Astrocyte (in vitro differentiated cells and primary cell): ENCODE results near the gene VWA8. TPM values are rescaled to one million over a fixed set of nuclear protein-coding genes. Genes with fewer than 3 reads are reported as not detected.

Experiments used
- DNase-seq: peaks from one replicate; pipeline ENCODE4 v3.0.0-alpha.2; 2010; ENCODE audit warnings: low read depth
- FAIRE-seq: peaks from 2 replicates; lab custom pipeline; 2011; peaks lifted over from hg19 to GRCh38; lab: Jason Lieb, UNC
- H2AFZ ChIP-seq: 2 replicates; pipeline ENCODE4 v1.6.0; 2012; ENCODE audit warnings: low read depth, low read length, inconsistent platforms
- H3K27ac ChIP-seq: 2 replicates; pipeline ENCODE4 v1.5.1; 2011; ENCODE audit warnings: low read depth, low read length, inconsistent platforms
- H3K27me3 ChIP-seq: 2 replicates; pipeline ENCODE4 v1.6.0; 2011; ENCODE audit warnings: low read length, inconsistent platforms; ENCODE audit not compliant: insufficient read depth
- H3K36me3 ChIP-seq: 2 replicates; pipeline ENCODE4 v1.5.1; 2011; ENCODE audit warnings: low read length, inconsistent platforms; ENCODE audit not compliant: insufficient read depth
- H3K4me1 ChIP-seq: 2 replicates; pipeline ENCODE4 v1.5.1; 2011; ENCODE audit warnings: low read length, inconsistent platforms; ENCODE audit not compliant: insufficient read depth
- H3K4me2 ChIP-seq: 2 replicates; pipeline ENCODE4 v1.6.0; 2012; ENCODE audit warnings: low read length, inconsistent platforms
- H3K4me3 ChIP-seq: 2 replicates; pipeline ENCODE4 v1.5.1; 2011; ENCODE audit warnings: low read depth, mild to moderate bottlenecking, low read length, inconsistent platforms; ENCODE audit not compliant: insufficient read depth
- H3K79me2 ChIP-seq: 2 replicates; pipeline ENCODE4 v1.6.0; 2012; ENCODE audit warnings: mild to moderate bottlenecking, low read length, inconsistent platforms; ENCODE audit not compliant: insufficient read depth
- H3K9ac ChIP-seq: 2 replicates; pipeline ENCODE4 v1.6.0; 2012; ENCODE audit warnings: mild to moderate bottlenecking, low read length, inconsistent platforms
- H3K9me3 ChIP-seq: 2 replicates; pipeline ENCODE4 v1.5.1; 2012; ENCODE audit warnings: low read depth, mild to moderate bottlenecking, low read length, inconsistent platforms; ENCODE audit not compliant: insufficient read depth
- H4K20me1 ChIP-seq: 2 replicates; pipeline ENCODE4 v1.6.0; 2012; ENCODE audit warnings: low read length, inconsistent platforms; ENCODE audit not compliant: insufficient read depth
- H3K27ac Mint-ChIP-seq: one replicate; pipeline ENCODE4 v1.8.0; 2021; ENCODE audit warnings: mild to moderate bottlenecking, mixed read lengths; ENCODE audit not compliant: unreplicated experiment
- H3K27me3 Mint-ChIP-seq: one replicate; pipeline ENCODE4 v1.8.0; 2021; ENCODE audit warnings: low read depth, mixed read lengths; ENCODE audit not compliant: unreplicated experiment
- H3K36me3 Mint-ChIP-seq: one replicate; pipeline ENCODE4 v1.8.0; 2021; ENCODE audit warnings: low read depth, mixed read lengths; ENCODE audit not compliant: unreplicated experiment
- H3K4me1 Mint-ChIP-seq: one replicate; pipeline ENCODE4 v1.8.0; 2021; ENCODE audit warnings: low read depth, mixed read lengths; ENCODE audit not compliant: unreplicated experiment
- H3K4me3 Mint-ChIP-seq: one replicate; pipeline ENCODE4 v1.8.0; 2021; ENCODE audit warnings: mild to moderate bottlenecking, moderate library complexity, mixed read lengths; ENCODE audit not compliant: unreplicated experiment
- H3K9me3 Mint-ChIP-seq: one replicate; pipeline ENCODE4 v1.8.0; 2021; ENCODE audit warnings: mild to moderate bottlenecking, mixed read lengths; ENCODE audit not compliant: unreplicated experiment
- CTCF ChIP-seq: IDR thresholded peaks from 2 replicates; pipeline ENCODE4 v1.5.1; 2011; ENCODE audit warnings: low read depth, mild to moderate bottlenecking, inconsistent platforms, low read length, moderate library complexity; ENCODE audit not compliant: insufficient read depth
- EZH2 ChIP-seq: IDR thresholded peaks from 2 replicates; pipeline ENCODE4 v1.6.1; 2012; ENCODE audit warnings: mild to moderate bottlenecking, low read length, inconsistent platforms; ENCODE audit not compliant: insufficient read depth
- total RNA-seq: library from RNA; stranded (reverse); gene quantifications from 2 replicates; pipeline ENCODE4 v1.2.1, GENCODE V29; 2021

The VWA8 gene
- total RNA-seq, 1 donor from 2014 or later = 15.6 TPM

GRCh38 chr13:41641429-41641828, 319.5 kb downstream of the VWA8 start:
- H4K20me1 ChIP-seq = no peaks in the 10 kb centered on the region
- no peak for DNase-seq
- Mint-ChIP-seq H3K36me3 (no peaks in the 10 kb centered on the region), H3K4me1 (peaks cover 12% of the 10 kb centered on the region), H3K9me3 (no peaks in the 10 kb centered on the region), H3K27me3 (no peaks in the 10 kb centered on the region), H3K4me3 (no peak overlapping the region), H3K27ac (no peak overlapping the region)
- no peak overlapping the region for H3K9ac ChIP-seq
- no peaks in the 10 kb centered on the region for H3K27me3 ChIP-seq
- no peak overlapping the region for H3K27ac ChIP-seq
- no peak overlapping the region for H3K4me3 ChIP-seq
- H2AFZ ChIP-seq = no peak overlapping the region
- FAIRE-seq = no peak
- peaks cover 9% of the 10 kb centered on the region for H3K4me1 ChIP-seq
- H3K4me2 ChIP-seq = no peak overlapping the region
- TF ChIP-seq EZH2 (no peak), CTCF (no peak)
- no peaks in the 10 kb centered on the region for H3K36me3 ChIP-seq
- H3K9me3 ChIP-seq = no peaks in the 10 kb centered on the region
- H3K79me2 ChIP-seq = no peaks in the 10 kb centered on the region

GRCh38 chr13:41639955-41640780, 320.7 kb downstream of the VWA8 start:
- H3K4me1 ChIP-seq = peaks cover 3% of the 10 kb centered on the region
- TF ChIP-seq CTCF (no peak), EZH2 (no peak)
- no peak overlapping the region for H2AFZ ChIP-seq
- no peak overlapping the region for H3K4me2 ChIP-seq
- peaks cover 9% of the 10 kb centered on the region for H3K4me1 Mint-ChIP-seq
- H3K9me3 ChIP-seq = no peaks in the 10 kb centered on the region
- FAIRE-seq (peak; percentile 34), DNase-seq (no peak)
- H3K9ac ChIP-seq = no peak overlapping the region
- H4K20me1 ChIP-seq = no peaks in the 10 kb centered on the region
- no peak overlapping the region for H3K4me3 ChIP-seq
- no peaks in the 10 kb centered on the region for H3K36me3 ChIP-seq
- H3K27ac Mint-ChIP-seq = no peak overlapping the region
- no peaks in the 10 kb centered on the region for H3K36me3 Mint-ChIP-seq
- H3K79me2 ChIP-seq = no peaks in the 10 kb centered on the region
- no peaks in the 10 kb centered on the region for H3K9me3 Mint-ChIP-seq
- H3K27me3 ChIP-seq = no peaks in the 10 kb centered on the region
- no peaks in the 10 kb centered on the region for H3K27me3 Mint-ChIP-seq
- H3K4me3 Mint-ChIP-seq = no peak overlapping the region
- H3K27ac ChIP-seq = no peak overlapping the region
